HEK293T (cell line): ENCODE measurements around the gene DLG2.

Experiments
- ARNT ChIP-seq: fragments of 450-650 bp; IDR thresholded peaks from 2 replicates; pipeline ENCODE4 v1.6.1; 2017; ENCODE audit warnings: mild to moderate bottlenecking
- BHLHE40 ChIP-seq: fragments of 450-650 bp; IDR thresholded peaks from 2 replicates; pipeline ENCODE4 v1.6.1; 2016; ENCODE audit warnings: mild to moderate bottlenecking, moderate library complexity, borderline replicate concordance
- ELF4 ChIP-seq: fragments of 450-650 bp; IDR thresholded peaks from 2 replicates; pipeline ENCODE4 v1.6.1; 2017; ENCODE audit warnings: antibody characterized with exemption
- FOXA1 ChIP-seq: fragments of 450-650 bp; IDR thresholded peaks from 2 replicates; pipeline ENCODE4 v1.6.1; 2016; ENCODE audit warnings: mild to moderate bottlenecking
- FOXK2 ChIP-seq: fragments of 450-650 bp; IDR thresholded peaks from 2 replicates; pipeline ENCODE4 v1.6.1; 2016; ENCODE audit warnings: mild to moderate bottlenecking
- FOXM1 ChIP-seq: fragments of 450-650 bp; IDR thresholded peaks from 2 replicates; pipeline ENCODE4 v1.6.1; 2017; ENCODE audit warnings: mild to moderate bottlenecking, borderline replicate concordance
- HDGF ChIP-seq: fragments of 450-650 bp; IDR thresholded peaks from 2 replicates; pipeline ENCODE4 v1.6.1; 2017; ENCODE audit warnings: antibody characterized with exemption, borderline replicate concordance
- L3MBTL2 ChIP-seq: fragments of 450-650 bp; conservative IDR thresholded peaks from 2 replicates; pipeline ENCODE4 v1.6.1; 2016; ENCODE audit warnings: mild to moderate bottlenecking
- LEF1 ChIP-seq: fragments of 450-650 bp; IDR thresholded peaks from 2 replicates; pipeline ENCODE4 v1.6.1; 2017; ENCODE audit warnings: mild to moderate bottlenecking, borderline replicate concordance
- PKNOX1 ChIP-seq: fragments of 450-650 bp; IDR thresholded peaks from 2 replicates; pipeline ENCODE4 v1.6.1; 2016
- SP1 ChIP-seq: fragments of 450-650 bp; IDR thresholded peaks from 2 replicates; pipeline ENCODE4 v1.6.1; 2017
- SUZ12 ChIP-seq: fragments of 450-650 bp; IDR thresholded peaks from 2 replicates; pipeline ENCODE4 v1.6.1; 2016; ENCODE audit warnings: mild to moderate bottlenecking
- ZNF384 ChIP-seq: fragments of 450-650 bp; IDR thresholded peaks from 2 replicates; pipeline ENCODE4 v1.6.1; 2016

GRCh38 chr11:84857746-84858145 is 769.4 kb downstream of the DLG2 start:
- no peak for TF ChIP-seq SP1
- TF ChIP-seq ELF4 = no peak
- no peak for TF ChIP-seq ARNT
- no peak for TF ChIP-seq SUZ12
- no peak for TF ChIP-seq L3MBTL2
- TF ChIP-seq PKNOX1 = no peak
- no peak for TF ChIP-seq HDGF
- TF ChIP-seq BHLHE40 = no peak
- no peak for TF ChIP-seq ZNF384
- no peak for TF ChIP-seq FOXM1
- TF ChIP-seq FOXA1 = no peak
- no peak for TF ChIP-seq FOXK2
- TF ChIP-seq LEF1 = no peak
